Adrenal gland (tissue), 5 donors: ENCODE data around the gene GRID1.

Source experiments
- CTCF ChIP-seq, 6 experiments: fragments of 450-650 bp in 4 of 6; fragments of 200-600 bp in 2 of 6; sonication (generic) in 1 of 6; IDR thresholded peaks; 1 replicate in 5 of 6; 2 replicates in 1 of 6; pipeline versions ENCODE4 v1.5.1 to v1.8.0; 2016 to 2021; ENCODE audit warnings: antibody characterized with exemption in 6 of 6, mild to moderate bottlenecking in 2 of 6, moderate library complexity in 1 of 6
- POLR2A ChIP-seq, 2 donors: fragments of 450-650 bp; IDR thresholded peaks; one replicate each; pipeline ENCODE4 v1.6.1; 2017; ENCODE audit warnings: antibody characterized with exemption in 2 of 2, mild to moderate bottlenecking in 2 of 2, moderate library complexity in 1 of 2
- donor health status: DM: no; HTN: no; CAD: no.

GRCh38 chr10:85610381-85611092 is 756.1 kb downstream of the GRID1 start:
- no peak for TF ChIP-seq CTCF (IDR thresholded peaks at IDR 0.05)
- TF ChIP-seq POLR2A (IDR thresholded peaks at IDR 0.05) = no peak
